Measurements from ENCODE around the gene DDX56.

GRCh38 chr7:44561481-44561880 is 12.2 kb downstream of the DDX56 start:
- no peak for TF ChIP-seq CTCF (IDR thresholded peaks at IDR 0.05)
- TF ChIP-seq POLR2A (IDR thresholded peaks at IDR 0.05) = no peak
- TF ChIP-seq POLR2AphosphoS5 (IDR thresholded peaks at IDR 0.05) = no peak

Measured in prostate gland (tissue), 2 donors.